AG09319 (cell line): Measurements from ENCODE around the gene TLE4.
A peak's percentile ranks its signal among the peaks of the same experiment; 100 is the strongest.

Experiments
- DNase-seq: peaks from one replicate; pipeline ENCODE4 v3.0.0-alpha.2; 2010; ENCODE audit warnings: low read depth; ENCODE audit errors: extremely low read depth
- TF ChIP-seq, protein P1 (sequence below): IDR thresholded peaks from 2 replicates; pipeline ENCODE4 v1.5.1; 2011; ENCODE audit warnings: low read depth, mild to moderate bottlenecking, inconsistent platforms, low read length, moderate library complexity

Gene TLE4

DNA sequence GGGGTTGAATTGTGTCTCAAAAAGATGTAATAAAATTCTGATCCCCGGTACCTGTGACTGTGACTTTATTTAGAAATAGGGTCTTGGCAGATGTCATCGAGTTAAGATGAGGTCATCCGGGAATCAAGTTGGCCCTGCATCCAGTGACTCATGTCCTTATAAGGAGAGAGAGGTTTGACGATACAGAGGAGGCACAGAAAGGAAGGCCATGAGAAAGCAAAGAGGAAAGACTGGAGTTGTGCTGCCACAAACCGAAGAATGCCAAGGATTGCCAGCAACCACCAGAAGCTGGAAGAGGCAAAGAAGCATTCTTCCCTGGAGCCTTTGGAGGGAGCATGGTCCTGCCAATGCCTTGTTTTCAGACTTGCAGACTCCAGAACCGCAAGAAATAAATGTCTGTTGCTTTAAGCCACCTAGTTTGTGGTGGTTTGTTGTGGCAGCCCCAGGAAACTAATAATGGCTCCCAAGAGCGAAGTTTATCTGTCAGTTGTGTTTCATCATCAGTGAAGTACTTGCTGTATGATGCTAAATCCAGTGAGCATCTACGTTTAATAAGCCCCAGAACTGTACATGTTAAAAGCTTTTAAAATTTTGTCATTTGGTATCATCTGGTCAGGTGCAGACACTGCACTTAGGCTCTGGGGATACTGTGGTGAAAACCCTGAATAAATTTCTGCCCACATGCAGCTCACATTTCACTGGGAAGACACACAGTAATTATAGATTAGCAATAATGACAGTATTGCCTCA, 114.8 kb downstream of the TLE4 start:
- TF ChIP-seq, protein P1, sequence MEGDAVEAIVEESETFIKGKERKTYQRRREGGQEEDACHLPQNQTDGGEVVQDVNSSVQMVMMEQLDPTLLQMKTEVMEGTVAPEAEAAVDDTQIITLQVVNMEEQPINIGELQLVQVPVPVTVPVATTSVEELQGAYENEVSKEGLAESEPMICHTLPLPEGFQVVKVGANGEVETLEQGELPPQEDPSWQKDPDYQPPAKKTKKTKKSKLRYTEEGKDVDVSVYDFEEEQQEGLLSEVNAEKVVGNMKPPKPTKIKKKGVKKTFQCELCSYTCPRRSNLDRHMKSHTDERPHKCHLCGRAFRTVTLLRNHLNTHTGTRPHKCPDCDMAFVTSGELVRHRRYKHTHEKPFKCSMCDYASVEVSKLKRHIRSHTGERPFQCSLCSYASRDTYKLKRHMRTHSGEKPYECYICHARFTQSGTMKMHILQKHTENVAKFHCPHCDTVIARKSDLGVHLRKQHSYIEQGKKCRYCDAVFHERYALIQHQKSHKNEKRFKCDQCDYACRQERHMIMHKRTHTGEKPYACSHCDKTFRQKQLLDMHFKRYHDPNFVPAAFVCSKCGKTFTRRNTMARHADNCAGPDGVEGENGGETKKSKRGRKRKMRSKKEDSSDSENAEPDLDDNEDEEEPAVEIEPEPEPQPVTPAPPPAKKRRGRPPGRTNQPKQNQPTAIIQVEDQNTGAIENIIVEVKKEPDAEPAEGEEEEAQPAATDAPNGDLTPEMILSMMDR: peak; percentile 28
- peak; percentile 76 for DNase-seq

DNA sequence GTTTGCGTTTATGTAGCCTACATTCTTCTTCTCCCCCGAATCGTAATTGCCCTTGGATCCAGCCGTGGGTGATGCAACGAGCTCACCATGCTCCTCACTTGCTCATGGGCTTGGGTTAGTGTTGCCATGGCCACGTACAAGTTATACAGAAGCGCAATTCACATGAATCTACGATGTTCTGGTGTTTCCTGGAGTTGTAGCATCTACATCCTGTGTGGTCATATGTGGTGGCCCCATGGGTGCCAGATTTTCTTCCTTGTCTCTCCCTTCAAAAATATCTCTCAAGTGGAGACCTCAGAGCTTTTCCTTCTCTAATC, 115.3 kb downstream of the TLE4 start:
- TF ChIP-seq, protein P1: no peak
- DNase-seq: no peak

DNA sequence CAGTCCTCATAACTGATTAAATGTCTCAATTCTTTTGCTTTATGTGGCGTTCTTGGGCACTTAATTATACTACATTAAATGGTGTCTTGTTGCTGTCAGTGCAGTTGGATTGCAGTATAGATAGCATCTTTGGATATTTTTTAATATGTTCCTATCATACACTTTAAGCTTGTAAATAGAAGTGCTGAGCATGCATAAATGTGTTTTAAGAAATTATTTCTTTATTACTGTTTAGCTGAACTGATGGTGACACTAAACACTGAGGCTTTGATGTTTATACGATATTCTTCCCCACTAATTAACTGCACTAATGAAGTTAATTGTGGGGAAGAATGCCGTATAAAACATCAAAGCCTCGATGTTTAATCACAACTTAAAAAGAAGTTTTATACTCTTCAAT, 116.6 kb downstream of the TLE4 start:
- DNase-seq: no peak
- TF ChIP-seq, protein P1: no peak

DNA sequence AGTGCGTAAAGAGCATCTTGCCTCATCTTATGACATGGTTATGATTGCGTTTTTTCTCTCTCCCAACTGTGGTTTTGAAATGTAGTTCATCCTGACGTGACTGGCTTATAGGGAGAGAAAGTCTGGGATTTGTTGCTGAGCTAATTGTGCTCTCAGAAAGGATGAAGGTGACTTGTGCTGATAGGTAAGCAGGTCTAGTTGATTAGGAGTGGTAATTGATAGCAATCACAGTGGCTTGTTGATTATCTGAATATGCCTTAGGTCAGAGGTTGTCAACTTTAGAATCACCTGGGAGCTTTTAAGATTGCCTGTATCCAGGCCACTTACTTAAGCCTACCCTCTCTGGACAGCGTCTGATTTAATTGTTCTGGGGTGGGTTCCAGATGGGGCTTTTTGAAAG, 117.8 kb downstream of the TLE4 start:
- DNase-seq: no peak
- TF ChIP-seq, protein P1: no peak

DNA sequence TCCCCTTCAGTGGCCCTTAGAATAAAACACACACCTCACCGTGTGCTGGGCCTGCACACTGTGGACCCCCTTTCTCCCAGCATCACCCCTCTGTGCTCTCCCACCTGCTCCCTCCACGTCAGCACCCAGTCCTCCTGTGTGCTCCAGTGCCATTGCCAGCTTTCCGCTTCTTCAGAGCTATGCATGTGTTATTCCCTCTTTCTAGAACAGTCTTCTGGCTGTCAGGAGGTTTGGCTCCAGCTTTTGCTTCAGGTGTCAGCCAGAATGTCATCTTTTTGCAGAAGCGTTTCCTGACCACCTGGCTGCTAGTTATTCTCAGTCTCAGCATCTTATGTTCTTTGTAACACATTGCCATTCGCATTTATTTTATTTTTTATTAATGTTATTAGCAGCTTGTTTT, 119.7 kb downstream of the TLE4 start:
- DNase-seq: no peak
- TF ChIP-seq, protein P1: no peak

DNA sequence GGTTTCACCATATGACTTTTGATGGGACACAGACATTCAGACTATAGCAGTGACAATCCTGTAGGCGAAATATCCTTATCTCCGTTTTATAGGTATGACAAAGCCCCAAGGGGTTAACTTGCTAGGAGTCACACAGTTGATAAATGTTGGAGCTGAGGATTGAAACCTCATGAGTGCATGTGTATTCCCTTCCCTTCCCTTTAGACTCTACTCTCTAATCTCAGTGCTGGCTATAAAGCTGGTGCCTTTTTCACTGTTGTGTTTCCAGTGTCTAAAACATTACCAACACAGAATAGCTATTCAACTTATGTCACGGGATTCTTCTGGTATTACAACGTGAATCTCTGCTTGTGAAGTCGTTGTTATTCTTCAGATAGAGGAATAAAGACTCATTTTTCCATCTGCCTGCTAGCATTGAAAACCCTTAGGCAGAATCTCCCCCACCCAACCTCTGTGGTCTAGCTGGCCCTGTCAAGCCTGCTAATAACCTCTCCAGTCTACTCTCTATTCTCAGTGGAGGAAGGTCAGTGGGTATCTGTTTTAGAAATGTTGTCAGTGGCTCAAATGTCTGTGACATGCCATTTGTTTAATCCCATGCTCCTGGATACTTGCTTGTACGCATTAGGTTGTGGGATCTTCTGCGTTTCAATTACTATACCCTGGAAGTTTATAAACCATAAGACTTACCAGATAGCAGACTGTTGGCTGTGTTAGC, 121.2 kb downstream of the TLE4 start:
- TF ChIP-seq, protein P1: no peak
- DNase-seq: no peak

DNA sequence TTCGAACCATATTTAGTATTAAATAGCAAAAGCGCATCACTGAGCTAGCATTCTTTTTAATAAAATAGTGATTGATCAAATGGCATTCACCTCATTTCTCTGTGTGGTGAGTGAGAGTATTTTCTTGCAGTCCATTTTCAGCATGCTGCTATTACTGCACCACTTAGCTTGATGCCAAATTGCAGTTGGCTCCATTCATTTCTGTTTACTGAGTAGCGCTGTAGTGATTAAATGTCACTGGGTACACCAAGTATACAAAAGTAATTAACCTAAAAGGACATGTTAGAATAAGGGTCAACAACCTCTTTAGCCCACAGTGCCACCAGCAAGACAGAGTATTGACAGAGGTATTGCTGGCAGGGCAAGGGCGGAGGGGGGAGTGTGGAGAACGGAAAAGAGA, 122.0 kb downstream of the TLE4 start:
- TF ChIP-seq, protein P1: no peak
- no peak for DNase-seq
